ENCODE measurements around the gene TYMP.

The TYMP gene

GRCh38 chr22:50561401-50562358 is 31.9 kb upstream of the TYMP start:
- H3K27me3 ChIP-seq = peaks cover 0 to 12% of the 10 kb centered on the region in 2 donors
- H3K27ac ChIP-seq = no peak overlapping the region
- H3K4me3 ChIP-seq = no peak overlapping the region
- TF ChIP-seq, protein P1, sequence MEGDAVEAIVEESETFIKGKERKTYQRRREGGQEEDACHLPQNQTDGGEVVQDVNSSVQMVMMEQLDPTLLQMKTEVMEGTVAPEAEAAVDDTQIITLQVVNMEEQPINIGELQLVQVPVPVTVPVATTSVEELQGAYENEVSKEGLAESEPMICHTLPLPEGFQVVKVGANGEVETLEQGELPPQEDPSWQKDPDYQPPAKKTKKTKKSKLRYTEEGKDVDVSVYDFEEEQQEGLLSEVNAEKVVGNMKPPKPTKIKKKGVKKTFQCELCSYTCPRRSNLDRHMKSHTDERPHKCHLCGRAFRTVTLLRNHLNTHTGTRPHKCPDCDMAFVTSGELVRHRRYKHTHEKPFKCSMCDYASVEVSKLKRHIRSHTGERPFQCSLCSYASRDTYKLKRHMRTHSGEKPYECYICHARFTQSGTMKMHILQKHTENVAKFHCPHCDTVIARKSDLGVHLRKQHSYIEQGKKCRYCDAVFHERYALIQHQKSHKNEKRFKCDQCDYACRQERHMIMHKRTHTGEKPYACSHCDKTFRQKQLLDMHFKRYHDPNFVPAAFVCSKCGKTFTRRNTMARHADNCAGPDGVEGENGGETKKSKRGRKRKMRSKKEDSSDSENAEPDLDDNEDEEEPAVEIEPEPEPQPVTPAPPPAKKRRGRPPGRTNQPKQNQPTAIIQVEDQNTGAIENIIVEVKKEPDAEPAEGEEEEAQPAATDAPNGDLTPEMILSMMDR (IDR thresholded peaks at IDR 0.05) = no peak
- H3K36me3 ChIP-seq = no peaks in the 10 kb centered on the region
- intact Hi-C loops (cut with DNase I; ENCODE audit: low total_unique reads) = no loop called here
- DNase-seq = no peak
- peaks cover 0 to 11% (median 7%) of the 10 kb centered on the region in 4 donors for H3K4me1 ChIP-seq
- H3K9me3 ChIP-seq = no peaks in the 10 kb centered on the region

DNA sequence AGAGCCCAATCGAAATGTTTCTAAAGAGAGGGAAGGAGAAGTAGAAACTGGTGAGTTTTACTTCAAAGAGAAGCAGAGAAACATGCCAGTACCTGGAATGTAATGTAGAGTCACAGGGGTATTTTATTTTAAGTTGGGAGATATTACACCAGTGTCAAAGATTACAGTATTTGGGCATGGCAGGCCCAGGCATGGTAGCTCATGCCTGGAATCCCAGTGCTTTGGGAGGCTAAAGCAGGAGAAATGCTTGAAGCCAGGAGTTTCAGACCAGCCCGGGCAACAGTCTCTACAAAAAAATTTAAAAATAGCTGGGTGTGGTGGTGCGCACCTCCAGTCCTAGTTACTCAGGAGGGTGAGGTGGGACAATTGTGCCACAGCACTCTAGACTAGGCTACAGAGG is 30.2 kb upstream of the TYMP start:
- H3K27me3 ChIP-seq = peaks cover 0 to 12% of the 10 kb centered on the region in 2 donors
- H3K4me3 ChIP-seq = no peak overlapping the region
- H3K36me3 ChIP-seq = no peaks in the 10 kb centered on the region
- TF ChIP-seq, protein P1 (IDR thresholded peaks at IDR 0.05) = no peak
- no peaks in the 10 kb centered on the region for H3K9me3 ChIP-seq
- intact Hi-C loops (cut with DNase I; ENCODE audit: low total_unique reads) = no loop called here
- H3K4me1 ChIP-seq = peaks cover 0 to 11% (median 7%) of the 10 kb centered on the region in 4 donors
- no peak overlapping the region for H3K27ac ChIP-seq
- DNase-seq = no peak

GRCh38 chr22:50556703-50557102 is 26.9 kb upstream of the TYMP start:
- H3K27me3 ChIP-seq = peaks cover 0 to 24% of the 10 kb centered on the region in 2 donors

DNA sequence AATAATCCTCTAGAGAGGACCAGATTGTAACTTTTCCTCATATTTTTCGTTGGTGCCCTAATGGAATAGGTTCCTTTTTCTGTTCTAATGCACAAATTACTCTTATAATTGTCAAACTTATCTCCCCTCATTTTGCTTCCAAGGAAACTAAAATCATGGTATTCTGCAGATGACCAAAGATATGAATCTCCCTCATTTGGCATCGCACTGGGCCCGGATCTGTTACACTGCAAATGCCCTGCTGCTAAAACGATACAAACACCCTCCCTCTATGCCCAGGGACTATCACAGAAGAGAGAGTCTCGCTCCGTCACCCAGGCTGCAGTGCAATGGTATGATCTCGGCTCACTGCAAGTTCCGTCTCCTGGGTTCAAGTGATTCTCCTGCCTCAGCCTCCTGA is 23.5 kb upstream of the TYMP start:
- no peak overlapping the region for H3K27ac ChIP-seq
- peaks cover 0 to 8% (median 7%) of the 10 kb centered on the region in 4 donors for H3K4me1 ChIP-seq
- H3K4me3 ChIP-seq = no peak overlapping the region
- no peaks in the 10 kb centered on the region for H3K36me3 ChIP-seq
- intact Hi-C loops (cut with DNase I; ENCODE audit: low total_unique reads) = no loop called here
- DNase-seq = no peak
- H3K9me3 ChIP-seq = no peaks in the 10 kb centered on the region
- H3K27me3 ChIP-seq = peaks cover 0 to 51% of the 10 kb centered on the region in 2 donors
- TF ChIP-seq, protein P1 (IDR thresholded peaks at IDR 0.05) = no peak

More at GRCh38 chr22:50556703-50557102, 26.9 kb upstream of the TYMP start:
- H3K4me1 ChIP-seq = no peaks in the 10 kb centered on the region
- TF ChIP-seq, protein P1 (IDR thresholded peaks at IDR 0.05) = no peak
- DNase-seq = no peak
- no peak overlapping the region for H3K4me3 ChIP-seq
- H3K9me3 ChIP-seq = no peaks in the 10 kb centered on the region
- no peak overlapping the region for H3K27ac ChIP-seq
- intact Hi-C loops (cut with DNase I; ENCODE audit: low total_unique reads) = no loop called here
- H3K36me3 ChIP-seq = no peaks in the 10 kb centered on the region

DNA sequence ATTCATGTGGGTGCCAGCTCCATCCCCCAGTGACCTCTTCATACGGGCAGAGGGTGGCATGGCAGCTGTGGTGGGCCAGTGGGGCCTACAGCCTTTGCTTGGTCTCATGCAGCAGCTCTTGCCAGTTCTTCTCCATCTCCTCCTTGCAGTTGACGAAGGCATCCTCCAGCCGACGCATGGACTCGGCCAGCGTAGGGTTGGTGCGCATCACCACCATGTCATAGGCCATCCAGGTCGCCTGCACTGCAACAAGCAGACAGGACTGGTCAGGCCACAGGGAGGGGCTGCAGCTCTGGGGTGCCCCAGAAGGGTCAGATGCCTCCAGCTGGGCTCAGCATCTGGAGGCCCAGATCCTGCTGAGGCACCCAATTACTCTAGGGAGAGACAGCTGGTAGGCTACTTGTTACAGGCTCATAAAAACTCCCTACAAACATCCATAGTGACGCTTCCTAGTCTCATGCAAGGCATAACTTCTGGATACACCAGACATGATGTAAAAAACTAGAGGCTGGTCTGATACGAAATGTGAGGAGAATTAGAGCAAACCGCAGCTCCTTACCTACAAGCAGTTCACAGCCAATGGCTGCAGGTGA is 21.4 kb upstream of the TYMP start:
- Histone ChIP-seq H3K9me3 (no peaks in the 10 kb centered on the region), H3K4me3 (no peak overlapping the region), H3K4me1 (peaks cover 0 to 21% (median 12%) of the 10 kb centered on the region in 4 donors), H3K27ac (no peak overlapping the region), H3K36me3 (no peaks in the 10 kb centered on the region), H3K27me3 (peaks cover 0 to 66% of the 10 kb centered on the region in 2 donors)
- TF ChIP-seq, protein P1 (IDR thresholded peaks at IDR 0.05) = no peak
- intact Hi-C loops (cut with DNase I; ENCODE audit: low total_unique reads) = no loop called here
- no peak for DNase-seq

Measured in tibial artery (tissue), 4 donors.